Thymus (tissue), 11 donors: ENCODE results near the gene ABCA8. TPM values are rescaled to one million over a fixed set of nuclear protein-coding genes. Genes with fewer than 3 reads are reported as not detected.

Source experiments
- DNase-seq, 9 donors: peaks; one replicate each; pipeline ENCODE4 v3.0.0-alpha.2; 2013; ENCODE audit warnings: low spot score in 9 of 9, low read depth in 6 of 9, missing footprints in 1 of 9
- H3K27ac ChIP-seq, 2 donors: one replicate each; pipeline ENCODE4 v1.5.1; 2013; ENCODE audit warnings: control low read depth in 1 of 2, low read depth in 1 of 2, low read length in 1 of 2, mild to moderate bottlenecking in 1 of 2, moderate library complexity in 1 of 2
- H3K27me3 ChIP-seq, 2 donors: one replicate each; pipeline ENCODE4 v1.5.1; 2013; ENCODE audit warnings: low read length in 1 of 2; ENCODE audit not compliant: control insufficient read depth in 2 of 2, insufficient read depth in 1 of 2
- H3K36me3 ChIP-seq, 2 donors: one replicate each; pipeline ENCODE4 v1.5.1; 2013; ENCODE audit warnings: low read length in 1 of 2, mild to moderate bottlenecking in 1 of 2, moderate library complexity in 1 of 2; ENCODE audit not compliant: control insufficient read depth in 2 of 2, insufficient read depth in 2 of 2
- H3K4me1 ChIP-seq, 2 donors: one replicate each; pipeline ENCODE4 v1.5.1; 2013; ENCODE audit warnings: low read length in 2 of 2; ENCODE audit not compliant: control insufficient read depth in 2 of 2, insufficient read depth in 2 of 2
- H3K4me3 ChIP-seq, 2 donors: one replicate each; pipeline ENCODE4 v1.5.1; 2013; ENCODE audit warnings: low read length in 2 of 2, control low read depth in 1 of 2, mild to moderate bottlenecking in 1 of 2
- H3K9me3 ChIP-seq, 2 donors: one replicate each; pipeline ENCODE4 v1.5.1; 2013; ENCODE audit warnings: low read length in 1 of 2, mild to moderate bottlenecking in 1 of 2; ENCODE audit not compliant: control insufficient read depth in 2 of 2, insufficient read depth in 1 of 2
- WGBS: extraction: QIAGEN DNeasy Blood & Tissue Kit; methylation state at CpG from one replicate; pipeline ENCODE4 v1.1.7; 2013; 5-methylcytosine and 5-hydroxymethylcytosine counted together
- polyA plus RNA-seq: library from polyadenylated mRNA; stranded (reverse); fragments of 200-250 nt; gene quantifications from one replicate; pipeline ENCODE4 v1.2.3, GENCODE V29; 2013
- total RNA-seq: library from RNA; stranded (reverse); fragments of 120-200 nt; gene quantifications from one replicate; pipeline ENCODE4 v1.2.4, GENCODE V29; 2013
- donor health status: healthy.

The ABCA8 gene
- total and polyA plus RNA-seq, 2 donors = 0.76 to 1.6 TPM

GRCh38 chr17:68865584-68865983 is 89.6 kb downstream of the ABCA8 start:
- WGBS = 97% methylated on average over 2 of the region's 2 CpGs
- no peaks in the 10 kb centered on the region for H3K9me3 ChIP-seq

GRCh38 chr17:68863091-68863652 is 92.0 kb downstream of the ABCA8 start:
- no peaks in the 10 kb centered on the region for H3K4me1 ChIP-seq
- H3K27ac ChIP-seq = no peak overlapping the region
- 95% methylated on average over 1 of the region's 1 CpG for WGBS
- no peaks in the 10 kb centered on the region for H3K27me3 ChIP-seq
- H3K9me3 ChIP-seq = no peaks in the 10 kb centered on the region
- no peak overlapping the region for H3K4me3 ChIP-seq
- no peaks in the 10 kb centered on the region for H3K36me3 ChIP-seq
- no peak for DNase-seq

More at GRCh38 chr17:68865584-68865983, 89.6 kb downstream of the ABCA8 start:
- H3K4me3 ChIP-seq = no peak overlapping the region
- H3K4me1 ChIP-seq = no peaks in the 10 kb centered on the region
- H3K27me3 ChIP-seq = no peaks in the 10 kb centered on the region
- H3K36me3 ChIP-seq = no peaks in the 10 kb centered on the region
- no peak for DNase-seq
- no peak overlapping the region for H3K27ac ChIP-seq

- H3K9me3 ChIP-seq = no peaks in the 10 kb centered on the region
- 65% methylated on average over 1 of the region's 1 CpG for WGBS
- no peaks in the 10 kb centered on the region for H3K36me3 ChIP-seq
- H3K4me1 ChIP-seq = no peaks in the 10 kb centered on the region
- DNase-seq = no peak
- H3K27me3 ChIP-seq = no peaks in the 10 kb centered on the region
- no peak overlapping the region for H3K4me3 ChIP-seq
- no peak overlapping the region for H3K27ac ChIP-seq
Measured at GRCh38 chr17:68861602-68862001, 93.6 kb downstream of the ABCA8 start.

- H3K36me3 ChIP-seq = no peaks in the 10 kb centered on the region
- no peak for DNase-seq
- H3K4me3 ChIP-seq = no peak overlapping the region
- WGBS = 30% methylated on average over 2 of the region's 2 CpGs
- no peaks in the 10 kb centered on the region for H3K27me3 ChIP-seq
- no peaks in the 10 kb centered on the region for H3K4me1 ChIP-seq
- no peaks in the 10 kb centered on the region for H3K9me3 ChIP-seq
- H3K27ac ChIP-seq = no peak overlapping the region
Measured at GRCh38 chr17:68860941-68861340, 94.3 kb downstream of the ABCA8 start.

GRCh38 chr17:68854452-68854851 is 100.7 kb downstream of the ABCA8 start:
- no peak for DNase-seq
- no peaks in the 10 kb centered on the region for H3K27me3 ChIP-seq
- no peak overlapping the region for H3K4me3 ChIP-seq
- H3K27ac ChIP-seq = no peak overlapping the region
- H3K9me3 ChIP-seq = no peaks in the 10 kb centered on the region
- 97% methylated on average over 1 of the region's 1 CpG for WGBS
- H3K4me1 ChIP-seq = no peaks in the 10 kb centered on the region
- H3K36me3 ChIP-seq = no peaks in the 10 kb centered on the region

GRCh38 chr17:68853439-68853838 is 101.8 kb downstream of the ABCA8 start:
- DNase-seq = no peak
- H3K4me3 ChIP-seq = no peak overlapping the region
- no peaks in the 10 kb centered on the region for H3K9me3 ChIP-seq
- 93% methylated on average over 4 of the region's 4 CpGs for WGBS
- no peak overlapping the region for H3K27ac ChIP-seq
- no peaks in the 10 kb centered on the region for H3K4me1 ChIP-seq
- H3K27me3 ChIP-seq = no peaks in the 10 kb centered on the region
- no peaks in the 10 kb centered on the region for H3K36me3 ChIP-seq

- DNase-seq = no peak
- whole genome bisulfite sequencing = 94% methylated on average over 5 of the region's 5 CpGs
- Histone ChIP-seq H3K9me3 (no peaks in the 10 kb centered on the region), H3K4me3 (no peak overlapping the region), H3K27ac (no peak overlapping the region), H3K36me3 (no peaks in the 10 kb centered on the region), H3K4me1 (no peaks in the 10 kb centered on the region), H3K27me3 (no peaks in the 10 kb centered on the region)
Measured at GRCh38 chr17:68853036-68853435, 102.2 kb downstream of the ABCA8 start.

- H3K9me3 ChIP-seq = no peaks in the 10 kb centered on the region
- H3K4me3 ChIP-seq = no peak overlapping the region
- H3K4me1 ChIP-seq = no peaks in the 10 kb centered on the region
- H3K27ac ChIP-seq = no peak overlapping the region
- no peaks in the 10 kb centered on the region for H3K27me3 ChIP-seq
- 100% methylated on average over 1 of the region's 1 CpG for WGBS
- DNase-seq = no peak
- H3K36me3 ChIP-seq = no peaks in the 10 kb centered on the region
Measured at GRCh38 chr17:68851890-68852289, 103.3 kb downstream of the ABCA8 start.

GRCh38 chr17:68850749-68851510 is 104.3 kb downstream of the ABCA8 start:
- H3K36me3 ChIP-seq = no peaks in the 10 kb centered on the region
- H3K9me3 ChIP-seq = no peaks in the 10 kb centered on the region
- no peak overlapping the region for H3K27ac ChIP-seq
- no peak overlapping the region for H3K4me3 ChIP-seq
- WGBS = 90% methylated on average over 2 of the region's 2 CpGs
- no peaks in the 10 kb centered on the region for H3K27me3 ChIP-seq
- no peaks in the 10 kb centered on the region for H3K4me1 ChIP-seq
- DNase-seq = no peak
